NCI-H187 (cell line): Measurements from ENCODE around the gene PTX3.

ENCODE experiments used
- DNase-seq, 2 experiments: peaks; one replicate each; lab custom pipeline; 2025; lab: John Stamatoyannopoulos, UW

Gene PTX3

DNA sequence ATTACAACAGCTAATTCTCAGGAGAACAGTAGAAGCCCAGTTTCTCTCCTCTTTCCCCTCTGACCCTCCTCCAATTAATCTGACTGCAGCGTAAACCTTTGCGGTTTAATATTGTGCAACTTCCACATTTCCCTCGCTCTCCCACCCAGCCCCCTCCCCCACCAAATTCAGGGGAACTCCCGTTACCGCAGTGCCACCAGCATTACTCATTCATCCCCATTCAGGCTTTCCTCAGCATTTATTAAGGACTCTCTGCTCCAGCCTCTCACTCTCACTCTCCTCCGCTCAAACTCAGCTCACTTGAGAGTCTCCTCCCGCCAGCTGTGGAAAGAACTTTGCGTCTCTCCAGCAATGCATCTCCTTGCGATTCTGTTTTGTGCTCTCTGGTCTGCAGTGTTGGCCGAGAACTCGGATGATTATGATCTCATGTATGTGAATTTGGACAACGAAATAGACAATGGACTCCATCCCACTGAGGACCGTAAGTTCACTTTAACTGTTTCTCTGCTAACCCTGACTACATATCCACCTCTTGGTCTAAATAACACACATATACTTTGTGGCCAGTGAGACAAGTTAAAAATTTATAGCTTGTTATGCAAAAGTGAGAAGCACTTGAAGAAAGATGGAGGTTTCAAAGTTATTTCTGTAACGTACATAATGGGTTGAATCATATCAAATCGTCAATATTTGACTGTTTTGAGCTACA, at the start of gene PTX3:
PTX3 (plus strand) TSS at position 268 of the 709 bp plus-strand sequence; CDS start at position 352, 84 bp downstream.
- DNase-seq, result no peak

- DNase-seq, result no peak
Measured at GRCh38 chr3:157387708-157388435, 48.8 kb upstream of the PTX3 start.

- DNase-seq, result no peak
Measured at GRCh38 chr3:157388976-157389375, 47.7 kb upstream of the PTX3 start.

DNA sequence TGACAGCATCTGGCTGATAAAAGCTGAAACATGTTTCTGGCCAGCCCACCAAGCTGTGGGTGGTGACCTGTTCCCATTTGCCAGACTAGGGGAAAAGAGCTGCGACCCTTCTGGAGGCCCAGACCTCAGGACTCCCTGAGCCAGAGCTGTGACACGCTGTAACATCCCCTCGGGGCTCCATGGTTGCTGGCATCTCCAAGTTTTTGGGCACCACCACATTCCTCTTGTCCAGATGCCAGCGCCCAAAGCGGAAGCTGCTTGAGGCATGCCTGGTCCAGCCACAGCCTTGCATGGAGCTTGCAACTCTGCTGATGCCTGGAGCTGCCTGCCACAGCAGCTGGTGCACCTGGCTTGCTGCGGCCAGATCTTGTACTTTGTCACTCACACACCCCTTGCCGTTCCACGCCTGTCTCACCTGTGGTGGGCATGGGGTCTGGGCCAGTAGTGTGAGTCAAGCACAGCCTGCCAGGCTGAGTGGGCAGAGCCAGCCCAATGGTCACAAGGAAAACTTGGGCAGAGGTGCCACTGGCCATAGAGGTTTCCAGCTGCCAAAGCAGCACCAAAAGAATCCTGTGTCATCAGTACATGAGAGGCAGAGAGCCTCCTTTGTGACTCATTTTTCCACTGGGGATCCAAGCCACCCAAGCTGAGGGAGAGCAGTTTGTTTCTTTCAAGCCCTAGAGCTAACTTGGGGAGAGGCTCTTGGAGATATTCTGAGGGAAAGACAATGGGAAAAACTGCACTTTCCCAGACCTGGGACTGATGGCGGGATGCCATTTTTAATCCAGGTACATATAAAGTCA, 45.7 kb upstream of the PTX3 start:
- no peak for DNase-seq

GRCh38 chr3:157392104-157392503, 44.5 kb upstream of the PTX3 start:
- DNase-seq, result no peak

DNA sequence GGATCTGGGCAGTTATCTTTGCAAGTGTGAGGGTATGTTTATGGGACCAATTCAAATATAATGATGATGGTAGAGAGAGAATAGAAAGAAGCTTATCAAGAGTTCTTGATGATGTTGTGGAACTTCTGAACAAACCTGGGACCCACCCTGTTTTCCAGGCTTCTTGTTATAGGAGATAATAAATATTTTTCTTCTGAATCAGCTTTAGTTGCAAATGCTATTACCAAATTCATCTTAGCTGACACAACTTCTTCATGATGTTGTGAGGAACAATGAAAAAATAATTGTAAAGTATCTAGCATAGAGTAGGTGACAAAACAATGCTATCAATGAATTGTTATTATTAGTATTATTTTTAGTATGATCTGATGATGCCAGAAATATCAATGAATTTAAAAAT, 43.5 kb upstream of the PTX3 start:
- DNase-seq, result no peak

- no peak for DNase-seq
Measured at GRCh38 chr3:157394411-157394810, 42.2 kb upstream of the PTX3 start.

DNA sequence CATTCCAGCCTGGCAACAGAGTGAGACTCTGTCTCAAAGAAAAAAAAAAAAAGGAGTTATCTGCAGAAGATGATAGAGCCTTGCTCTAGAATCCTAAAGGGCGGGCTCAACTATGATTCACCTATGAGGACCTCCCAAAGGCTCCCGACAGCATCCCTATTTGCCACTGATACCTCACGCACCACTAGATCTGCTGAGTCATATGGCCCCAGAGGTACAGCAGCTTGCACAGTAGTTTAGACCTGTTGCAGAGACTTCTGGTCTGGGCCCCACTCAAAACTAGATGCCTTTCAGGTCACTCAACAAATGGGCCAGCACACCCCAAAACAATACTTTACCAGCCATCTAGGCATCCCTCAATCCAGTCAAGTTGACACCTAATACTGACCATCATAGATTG, 38.1 kb upstream of the PTX3 start:
- no peak for DNase-seq

DNA sequence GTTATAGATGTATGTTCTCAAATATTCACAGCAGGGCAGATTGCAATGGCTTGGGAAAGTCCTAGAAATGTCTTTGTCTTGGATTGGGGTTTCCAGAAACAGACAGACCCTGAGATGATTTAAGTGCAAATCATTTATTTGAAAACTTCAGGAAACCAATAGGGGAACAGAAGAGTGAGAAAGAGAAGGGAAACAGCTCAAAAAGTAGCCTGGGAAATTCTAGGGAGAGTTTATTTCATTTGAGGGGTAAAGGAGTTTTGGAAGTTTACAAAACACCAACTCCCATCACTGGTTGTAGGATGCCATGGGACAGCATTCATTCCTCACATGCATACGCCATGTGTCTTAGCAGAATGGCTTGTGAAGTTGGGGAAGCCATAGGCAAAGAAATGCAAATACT, 32.3 kb upstream of the PTX3 start:
- DNase-seq, result no peak

DNA sequence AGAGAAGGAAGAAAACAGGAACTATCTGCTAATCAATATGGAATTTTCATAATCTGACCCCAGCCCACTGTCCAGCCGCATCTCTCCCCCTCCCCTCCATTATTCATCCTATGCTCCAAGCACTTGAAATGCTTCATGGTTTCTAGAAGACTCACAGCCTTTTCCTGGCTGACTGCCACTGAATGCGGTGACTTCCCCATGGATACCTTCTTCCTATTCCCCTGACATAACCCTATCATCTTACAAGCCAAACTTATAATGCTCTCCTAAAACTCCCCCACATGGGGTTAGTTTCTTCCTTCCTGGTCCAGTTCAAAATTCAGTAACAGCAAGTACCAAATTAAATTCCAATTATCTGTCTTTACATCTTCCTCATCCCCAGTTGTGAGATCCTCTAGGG, 31.2 kb upstream of the PTX3 start:
- DNase-seq, result no peak

DNA sequence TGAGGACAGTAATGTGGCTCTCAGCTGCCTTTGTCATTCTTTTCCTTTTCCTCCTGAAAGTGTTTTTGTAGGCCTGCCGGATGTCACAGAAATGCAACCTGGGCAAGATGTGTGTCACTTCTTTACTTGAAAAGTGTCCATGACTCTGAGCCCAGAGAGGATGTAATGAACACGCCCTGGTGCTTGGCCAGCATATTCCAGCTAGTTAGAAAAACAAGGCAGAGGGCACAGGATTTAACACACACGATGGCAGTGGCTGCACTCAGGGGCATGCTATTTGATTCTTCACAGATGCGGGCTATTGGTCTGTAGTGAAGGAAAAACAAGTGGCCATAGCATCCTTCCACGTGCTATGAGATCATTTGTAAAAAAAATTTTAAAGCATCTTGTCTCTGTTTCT, 30.3 kb upstream of the PTX3 start:
- no peak for DNase-seq

- DNase-seq, result no peak
Measured at GRCh38 chr3:157407769-157408168, 28.9 kb upstream of the PTX3 start.

GRCh38 chr3:157408499-157409149, 28.0 kb upstream of the PTX3 start:
- DNase-seq, result no peak

DNA sequence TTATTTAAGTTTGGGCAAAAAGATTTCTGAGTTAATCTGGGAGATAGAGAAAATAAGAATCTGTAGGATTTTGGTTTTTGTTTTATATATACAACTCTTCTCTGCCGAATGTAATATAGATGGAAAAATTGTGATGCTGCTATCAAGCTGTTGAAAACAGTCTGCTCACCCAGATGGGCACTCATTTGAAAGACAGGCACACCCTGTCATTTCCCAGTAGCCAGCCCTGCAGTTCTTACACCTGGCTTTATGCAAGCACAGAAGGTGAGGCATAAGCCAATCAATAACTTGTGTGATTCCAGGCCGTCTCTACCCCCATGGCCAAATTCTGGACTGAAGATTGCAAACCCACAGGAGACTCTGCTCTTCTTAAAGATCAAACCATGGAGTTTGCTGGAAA, 27.1 kb upstream of the PTX3 start:
- no peak for DNase-seq

GRCh38 chr3:157410945-157411344, 25.7 kb upstream of the PTX3 start:
- DNase-seq, result no peak

- DNase-seq, result no peak
Measured at GRCh38 chr3:157412323-157412855, 24.3 kb upstream of the PTX3 start.

GRCh38 chr3:157414861-157415260, 21.8 kb upstream of the PTX3 start:
- no peak for DNase-seq

DNA sequence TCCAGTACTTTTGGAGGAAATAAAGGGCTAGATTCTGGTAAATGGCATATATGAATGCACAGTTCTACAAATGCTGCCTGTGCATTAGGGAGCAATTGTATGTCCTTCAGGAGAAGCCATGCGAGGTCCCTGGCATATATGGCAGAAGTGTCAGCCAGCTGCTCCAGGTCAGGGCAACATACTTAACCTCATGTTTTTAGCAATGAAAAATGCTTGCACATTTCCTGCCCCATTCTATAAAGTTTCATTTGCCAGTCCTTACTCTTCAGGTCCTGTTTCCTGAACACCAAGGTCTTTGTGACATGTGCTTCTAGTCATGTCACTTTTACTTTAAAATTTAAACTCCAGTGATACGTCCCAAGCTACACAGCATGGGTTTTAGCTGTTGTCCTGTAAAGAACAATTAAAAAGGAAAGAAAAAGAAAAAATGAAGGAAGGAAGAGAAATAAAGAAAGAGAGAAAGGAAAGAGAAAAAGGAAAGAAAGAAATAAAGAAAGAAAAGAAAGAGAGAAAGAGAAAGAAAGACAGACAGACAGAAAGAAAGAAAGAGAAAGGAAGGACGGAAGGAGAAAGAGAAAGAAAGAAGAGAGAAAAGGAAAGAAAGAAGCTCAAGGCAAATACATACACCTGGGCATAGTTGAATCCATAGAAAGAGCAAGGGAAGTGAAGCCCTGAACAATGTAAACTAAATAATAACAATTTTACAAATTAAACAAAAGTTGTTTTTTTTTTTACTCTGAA, 20.1 kb upstream of the PTX3 start:
- no peak for DNase-seq

DNA sequence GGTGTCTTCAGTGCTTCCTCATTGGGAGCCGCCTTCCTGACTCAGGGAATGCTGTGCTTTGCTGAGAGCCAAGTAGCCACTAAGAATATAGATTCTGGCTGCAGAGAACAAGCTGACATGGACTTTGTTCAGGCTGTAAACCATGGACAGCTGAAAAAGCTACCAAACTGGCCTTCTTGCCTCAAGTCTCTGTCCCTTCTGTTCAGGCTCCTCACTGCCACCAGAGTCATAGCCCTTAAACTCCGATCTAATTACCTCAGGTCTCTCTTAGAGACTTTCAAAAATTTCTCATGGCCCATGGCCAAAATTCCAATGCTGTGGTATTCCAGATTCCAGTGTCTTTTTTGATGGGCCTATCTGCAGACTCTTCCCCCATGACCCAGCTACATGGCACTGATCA, 19.4 kb upstream of the PTX3 start:
- DNase-seq, result no peak

DNA sequence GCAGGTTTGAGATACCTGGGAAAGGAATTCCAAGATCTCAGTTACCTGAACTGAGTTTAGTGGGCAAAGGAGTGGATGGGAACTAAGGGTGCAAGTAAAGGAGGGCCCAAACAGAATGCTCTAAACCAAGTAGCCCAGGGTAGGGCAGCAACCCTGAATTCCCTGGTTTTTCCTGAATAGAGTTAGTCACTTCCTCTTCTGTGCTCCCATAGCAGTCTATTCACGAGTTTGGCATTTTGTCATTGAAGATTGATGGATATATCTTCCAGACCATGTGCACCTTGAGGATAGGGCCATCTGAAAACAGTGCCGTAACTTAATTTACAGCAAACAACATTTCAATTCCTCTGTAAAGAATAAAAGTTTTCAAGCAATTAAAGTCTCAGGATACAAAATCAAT, 18.5 kb upstream of the PTX3 start:
- no peak for DNase-seq

GRCh38 chr3:157420606-157421130, 16.0 kb upstream of the PTX3 start:
- no peak for DNase-seq
